Measurements from ENCODE around the gene FRMD7. TPM values are rescaled to one million over a fixed set of nuclear protein-coding genes. Genes with fewer than 3 reads are reported as not detected.

FRMD7 gene
- polyA plus RNA-seq, 1 donor from 2014 or later: 0.54 TPM

- Histone ChIP-seq H3K36me3 (ENCODE audit: insufficient read depth, low read length) (no peaks in the 10 kb centered on the region), H3K4me3 (ENCODE audit: low read length) (no peak overlapping the region), H3F3A (ENCODE audit: insufficient read depth, low read length, poor library complexity, severe bottlenecking) (no peaks in the 10 kb centered on the region), H3K9ac (ENCODE audit: low read length) (no peak overlapping the region), H3K27me3 (ENCODE audit: insufficient read depth, low read depth, low read length) (no peaks in the 10 kb centered on the region), H2AFZ (ENCODE audit: low read depth, low read length) (no peak overlapping the region), H3K27ac (ENCODE audit: low read length) (no peak overlapping the region), H3K79me2 (replicated peaks; ENCODE audit: insufficient read depth, low read length) (no peaks in the 10 kb centered on the region), H3K9me2 (ENCODE audit: insufficient read depth, low read length) (no peaks in the 10 kb centered on the region), H3K4me2 (ENCODE audit: low read length) (no peak overlapping the region), H3K9me3 (ENCODE audit: low read length) (no peaks in the 10 kb centered on the region), H4K20me1 (ENCODE audit: insufficient read depth) (no peaks in the 10 kb centered on the region)
- TF ChIP-seq EP300 (conservative IDR thresholded peaks at IDR 0.05; ENCODE audit: poor library complexity, severe bottlenecking) (no peak), SMC3 (conservative IDR thresholded peaks at IDR 0.05; ENCODE audit: poor library complexity) (no peak), RAD21 (conservative IDR thresholded peaks at IDR 0.05) (no peak), POLR2AphosphoS5 (IDR thresholded peaks at IDR 0.05) (no peak), MXI1 (conservative IDR thresholded peaks at IDR 0.05; ENCODE audit: poor library complexity, severe bottlenecking) (no peak), EZH2 (IDR thresholded peaks at IDR 0.05; ENCODE audit: borderline replicate concordance, insufficient read depth, low read length, poor library complexity, severe bottlenecking) (no peak), TAF1 (IDR thresholded peaks at IDR 0.05; ENCODE audit: low read depth) (no peak)
- TF ChIP-seq, protein P1, sequence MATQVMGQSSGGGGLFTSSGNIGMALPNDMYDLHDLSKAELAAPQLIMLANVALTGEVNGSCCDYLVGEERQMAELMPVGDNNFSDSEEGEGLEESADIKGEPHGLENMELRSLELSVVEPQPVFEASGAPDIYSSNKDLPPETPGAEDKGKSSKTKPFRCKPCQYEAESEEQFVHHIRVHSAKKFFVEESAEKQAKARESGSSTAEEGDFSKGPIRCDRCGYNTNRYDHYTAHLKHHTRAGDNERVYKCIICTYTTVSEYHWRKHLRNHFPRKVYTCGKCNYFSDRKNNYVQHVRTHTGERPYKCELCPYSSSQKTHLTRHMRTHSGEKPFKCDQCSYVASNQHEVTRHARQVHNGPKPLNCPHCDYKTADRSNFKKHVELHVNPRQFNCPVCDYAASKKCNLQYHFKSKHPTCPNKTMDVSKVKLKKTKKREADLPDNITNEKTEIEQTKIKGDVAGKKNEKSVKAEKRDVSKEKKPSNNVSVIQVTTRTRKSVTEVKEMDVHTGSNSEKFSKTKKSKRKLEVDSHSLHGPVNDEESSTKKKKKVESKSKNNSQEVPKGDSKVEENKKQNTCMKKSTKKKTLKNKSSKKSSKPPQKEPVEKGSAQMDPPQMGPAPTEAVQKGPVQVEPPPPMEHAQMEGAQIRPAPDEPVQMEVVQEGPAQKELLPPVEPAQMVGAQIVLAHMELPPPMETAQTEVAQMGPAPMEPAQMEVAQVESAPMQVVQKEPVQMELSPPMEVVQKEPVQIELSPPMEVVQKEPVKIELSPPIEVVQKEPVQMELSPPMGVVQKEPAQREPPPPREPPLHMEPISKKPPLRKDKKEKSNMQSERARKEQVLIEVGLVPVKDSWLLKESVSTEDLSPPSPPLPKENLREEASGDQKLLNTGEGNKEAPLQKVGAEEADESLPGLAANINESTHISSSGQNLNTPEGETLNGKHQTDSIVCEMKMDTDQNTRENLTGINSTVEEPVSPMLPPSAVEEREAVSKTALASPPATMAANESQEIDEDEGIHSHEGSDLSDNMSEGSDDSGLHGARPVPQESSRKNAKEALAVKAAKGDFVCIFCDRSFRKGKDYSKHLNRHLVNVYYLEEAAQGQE (IDR thresholded peaks at IDR 0.05; ENCODE audit: borderline replicate concordance): no peak
- TF ChIP-seq, protein P2, sequence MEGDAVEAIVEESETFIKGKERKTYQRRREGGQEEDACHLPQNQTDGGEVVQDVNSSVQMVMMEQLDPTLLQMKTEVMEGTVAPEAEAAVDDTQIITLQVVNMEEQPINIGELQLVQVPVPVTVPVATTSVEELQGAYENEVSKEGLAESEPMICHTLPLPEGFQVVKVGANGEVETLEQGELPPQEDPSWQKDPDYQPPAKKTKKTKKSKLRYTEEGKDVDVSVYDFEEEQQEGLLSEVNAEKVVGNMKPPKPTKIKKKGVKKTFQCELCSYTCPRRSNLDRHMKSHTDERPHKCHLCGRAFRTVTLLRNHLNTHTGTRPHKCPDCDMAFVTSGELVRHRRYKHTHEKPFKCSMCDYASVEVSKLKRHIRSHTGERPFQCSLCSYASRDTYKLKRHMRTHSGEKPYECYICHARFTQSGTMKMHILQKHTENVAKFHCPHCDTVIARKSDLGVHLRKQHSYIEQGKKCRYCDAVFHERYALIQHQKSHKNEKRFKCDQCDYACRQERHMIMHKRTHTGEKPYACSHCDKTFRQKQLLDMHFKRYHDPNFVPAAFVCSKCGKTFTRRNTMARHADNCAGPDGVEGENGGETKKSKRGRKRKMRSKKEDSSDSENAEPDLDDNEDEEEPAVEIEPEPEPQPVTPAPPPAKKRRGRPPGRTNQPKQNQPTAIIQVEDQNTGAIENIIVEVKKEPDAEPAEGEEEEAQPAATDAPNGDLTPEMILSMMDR (IDR thresholded peaks at IDR 0.05; ENCODE audit: poor library complexity, severe bottlenecking): no peak
Observed at GRCh38 chrX:132119283-132119682, 8.5 kb downstream of the FRMD7 start.

DNA sequence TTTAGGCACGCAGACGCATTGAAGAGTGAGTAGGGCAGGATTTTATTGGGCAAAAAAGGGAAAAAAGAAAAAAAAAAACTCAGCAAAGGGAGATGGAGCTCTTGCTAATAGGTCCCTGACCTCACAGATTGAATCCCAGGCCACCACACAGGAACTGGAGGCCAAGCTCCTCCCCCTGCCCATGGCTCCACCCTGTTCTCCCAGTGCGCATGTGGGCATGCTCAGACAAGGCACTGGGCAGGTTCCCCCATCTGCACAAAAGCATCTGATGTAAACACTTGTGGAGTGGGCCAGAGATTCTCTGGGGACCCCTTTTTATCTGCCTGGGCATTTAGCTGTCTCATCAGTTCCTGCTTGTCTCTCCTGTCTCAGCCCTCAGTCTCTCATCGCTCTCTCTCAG lies 9.5 kb downstream of the FRMD7 start:
- Histone ChIP-seq H3K36me3 (ENCODE audit: insufficient read depth, low read length) (no peaks in the 10 kb centered on the region), H3K9ac (ENCODE audit: low read length) (no peak overlapping the region), H3K4me3 (ENCODE audit: low read length) (no peak overlapping the region), H3K79me2 (replicated peaks; ENCODE audit: insufficient read depth, low read length) (no peaks in the 10 kb centered on the region), H3K9me2 (ENCODE audit: insufficient read depth, low read length) (no peaks in the 10 kb centered on the region), H2AFZ (ENCODE audit: low read depth, low read length) (no peak overlapping the region), H3K9me3 (ENCODE audit: low read length) (no peaks in the 10 kb centered on the region), H3F3A (ENCODE audit: insufficient read depth, low read length, poor library complexity, severe bottlenecking) (no peaks in the 10 kb centered on the region), H3K4me2 (ENCODE audit: low read length) (no peak overlapping the region), H4K20me1 (ENCODE audit: insufficient read depth) (no peaks in the 10 kb centered on the region), H3K27ac (ENCODE audit: low read length) (no peak overlapping the region), H3K27me3 (ENCODE audit: insufficient read depth, low read depth, low read length) (no peaks in the 10 kb centered on the region)
- TF ChIP-seq POLR2AphosphoS5 (IDR thresholded peaks at IDR 0.05) (no peak), SMC3 (conservative IDR thresholded peaks at IDR 0.05; ENCODE audit: poor library complexity) (no peak), EP300 (conservative IDR thresholded peaks at IDR 0.05; ENCODE audit: poor library complexity, severe bottlenecking) (no peak), MXI1 (conservative IDR thresholded peaks at IDR 0.05; ENCODE audit: poor library complexity, severe bottlenecking) (no peak)
- TF ChIP-seq, protein P1 (IDR thresholded peaks at IDR 0.05; ENCODE audit: borderline replicate concordance): no peak
- TF ChIP-seq, protein P2 (IDR thresholded peaks at IDR 0.05; ENCODE audit: poor library complexity, severe bottlenecking): no peak
